Frontal cortex (tissue), 4 donors: ENCODE results near the gene DNAJC24. TPM values are rescaled to one million over a fixed set of nuclear protein-coding genes. Genes with fewer than 3 reads are reported as not detected.

Experiments used
- DNase-seq, 2 donors: peaks; one replicate each; pipeline ENCODE4 v3.0.0; 2012; ENCODE audit warnings: low spot score in 2 of 2
- FAIRE-seq: peaks from 2 replicates; lab custom pipeline; 2012; peaks lifted over from hg19 to GRCh38; lab: Jason Lieb, UNC
- total RNA-seq: library from RNA; depleted of rRNA; stranded (reverse); fragments of >200 nt; gene quantifications from one replicate; pipeline ENCODE4 v1.2.3, GENCODE V29; 2014
- donor health status: control.
- donor health status: control.
- donor health status: control.

DNAJC24 gene
- total RNA-seq, 1 donor from 2014 or later: 15.1 TPM

- no peak for DNase-seq
- no peak for FAIRE-seq
These were observed 108.5 kb downstream of the DNAJC24 start for GRCh38 chr11:31478223-31478590.

- no peak for FAIRE-seq
These were observed 109.4 kb downstream of the DNAJC24 start for GRCh38 chr11:31479066-31479465.

DNA sequence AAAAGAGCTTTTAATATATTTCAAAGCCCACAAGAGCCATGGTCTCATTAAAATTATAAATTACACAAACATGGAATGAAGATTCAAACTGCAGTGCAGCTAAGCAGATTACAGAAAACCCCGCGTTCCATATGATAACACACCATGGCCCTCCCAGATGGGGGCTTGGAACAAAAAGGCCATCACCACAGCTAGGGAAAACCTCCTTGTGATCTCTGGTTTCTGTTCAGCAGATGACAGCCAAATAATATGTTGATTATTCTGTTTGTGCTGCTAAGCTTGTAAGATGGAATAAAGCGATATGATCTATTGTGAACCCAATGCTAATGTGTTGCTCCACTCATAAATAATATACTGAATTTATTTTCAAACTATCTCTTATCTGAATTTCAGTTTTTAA lies 111.3 kb downstream of the DNAJC24 start:
- DNase-seq: no peak
- FAIRE-seq: no peak

More at GRCh38 chr11:31479066-31479465, 109.4 kb downstream of the DNAJC24 start:
- DNase-seq: no peak

Other genes starting within 250 kb of the DNAJC24 start
- gene DCDC1, start 121 bp upstream of the DNAJC24 start, total RNA-seq: 2.4 TPM
- 20.8 TPM for gene IMMP1L, start 139.8 kb downstream of the DNAJC24 start, total RNA-seq
- gene ELP4, start 139.9 kb downstream of the DNAJC24 start, total RNA-seq: 22.4 TPM